HG03103 (cell line): ENCODE data around the gene BPGM.
"Not testable (repeated sequence)": the region's sequence is repeated elsewhere in the genome, so short reads cannot be mapped to it uniquely, and the experiment has no call there.

ENCODE experiments used
- ATAC-seq: cut with Tn5 transposase; IDR thresholded peaks from one replicate; pipeline ENCODE4 v1.9.1; 2021; ENCODE audit warnings: low read depth; ENCODE audit not compliant: unreplicated experiment

BPGM gene

GRCh38 chr7:134662166-134662870 lies 15.7 kb downstream of the BPGM start:
- ATAC-seq: no peak

- ATAC-seq: no peak
These were observed 16.2 kb downstream of the BPGM start for GRCh38 chr7:134662871-134663205.

GRCh38 chr7:134665045-134665444 lies 18.4 kb downstream of the BPGM start:
- ATAC-seq: not testable (repeated sequence)

- no peak for ATAC-seq
These were observed 21.2 kb downstream of the BPGM start for GRCh38 chr7:134667899-134668298.

- no peak for ATAC-seq
These were observed 22.7 kb downstream of the BPGM start for GRCh38 chr7:134669388-134669787.

- peak; percentile 62 for ATAC-seq
These were observed 23.3 kb downstream of the BPGM start for GRCh38 chr7:134669845-134670373.

GRCh38 chr7:134671609-134672008 lies 25.0 kb downstream of the BPGM start:
- no peak for ATAC-seq

GRCh38 chr7:134674424-134674823 lies 27.8 kb downstream of the BPGM start:
- ATAC-seq: no peak

GRCh38 chr7:134676743-134677142 lies 30.1 kb downstream of the BPGM start:
- ATAC-seq: no peak

- no peak for ATAC-seq
These were observed 31.5 kb downstream of the BPGM start for GRCh38 chr7:134678115-134678514.

GRCh38 chr7:134679006-134679405 lies 32.4 kb downstream of the BPGM start:
- ATAC-seq: no peak

- no peak for ATAC-seq
These were observed 37.5 kb downstream of the BPGM start for GRCh38 chr7:134684165-134684564.

- ATAC-seq: no peak
These were observed 38.6 kb downstream of the BPGM start for GRCh38 chr7:134685250-134685649.

GRCh38 chr7:134686786-134687185 lies 40.1 kb downstream of the BPGM start:
- ATAC-seq: no peak

GRCh38 chr7:134689550-134689949 lies 42.9 kb downstream of the BPGM start:
- not testable (repeated sequence) for ATAC-seq

GRCh38 chr7:134690016-134690415 lies 43.4 kb downstream of the BPGM start:
- no peak for ATAC-seq

GRCh38 chr7:134690614-134691504 lies 44.2 kb downstream of the BPGM start:
- no peak for ATAC-seq

GRCh38 chr7:134691546-134692343 lies 45.1 kb downstream of the BPGM start:
- no peak for ATAC-seq

- no peak for ATAC-seq
These were observed 45.7 kb downstream of the BPGM start for GRCh38 chr7:134692344-134692705.

GRCh38 chr7:134693256-134693655 lies 46.6 kb downstream of the BPGM start:
- no peak for ATAC-seq

- ATAC-seq: no peak
These were observed 47.6 kb downstream of the BPGM start for GRCh38 chr7:134694299-134694698.
